Brain microvascular endothelial cell (primary cell): ENCODE measurements around the gene TUBB4A.

ENCODE experiments used
- DNase-seq: peaks from one replicate; pipeline ENCODE4 v3.0.0-alpha.2; 2020
- H3K27ac ChIP-seq: fragments of 250-450 bp; sonication (Bioruptor Pico); 2 replicates; pipeline ENCODE4 v1.5.1; 2020; ENCODE audit warnings: mild to moderate bottlenecking, moderate library complexity
- H3K27me3 ChIP-seq: fragments of 250-450 bp; sonication (Bioruptor Pico); replicated peaks from 2 replicates; pipeline ENCODE4 v1.5.1; 2020; ENCODE audit warnings: mild to moderate bottlenecking
- H3K36me3 ChIP-seq: fragments of 250-450 bp; sonication (Bioruptor Pico); replicated peaks from 2 replicates; pipeline ENCODE4 v1.5.1; 2020; ENCODE audit warnings: mild to moderate bottlenecking
- H3K4me3 ChIP-seq: 2 replicates; pipeline ENCODE4 v1.5.1; 2011; ENCODE audit warnings: low read depth, mild to moderate bottlenecking, control low read depth, low read length, moderate library complexity
- CTCF ChIP-seq: IDR thresholded peaks from 2 replicates; pipeline ENCODE4 v1.5.1; 2011; ENCODE audit warnings: low read depth, mild to moderate bottlenecking, moderate library complexity, low read length, control low read depth, inconsistent platforms; ENCODE audit errors: missing control alignments
- in situ Hi-C: cut with HindIII; loops from 2 replicates; pipeline ENCODE4 v1.10.0; 2017; ENCODE audit warnings: low sequenced_read_pairs, low pct_ligation_motif_present

The TUBB4A gene

GRCh38 chr19:6483235-6483634, 18.9 kb downstream of the TUBB4A start:
- no peak for DNase-seq
- H3K36me3 ChIP-seq: no peaks in the 10 kb centered on the region
- in situ Hi-C loops: no loop called here
- no peak overlapping the region for H3K27ac ChIP-seq
- no peak overlapping the region for H3K4me3 ChIP-seq
- no peaks in the 10 kb centered on the region for H3K27me3 ChIP-seq
- TF ChIP-seq CTCF: no peak

GRCh38 chr19:6482343-6482686, 19.8 kb downstream of the TUBB4A start:
- in situ Hi-C loops: no loop called here

GRCh38 chr19:6481541-6482342, 20.4 kb downstream of the TUBB4A start, which contains the start of gene DENND1C:
TSS of gene DENND1C (minus strand) at chr19:6481787. CDS start at chr19:6481695, 92 bp downstream.
- Histone ChIP-seq H3K27me3 (no peaks in the 10 kb centered on the region), H3K27ac (no peak within 1 kb of the TSS), H3K4me3 (no peak within 1 kb of the TSS), H3K36me3 (no peaks in the 10 kb centered on the region)
- no peak for DNase-seq
- peak; percentile 72 for TF ChIP-seq CTCF
- in situ Hi-C loops: no loop called here

More at GRCh38 chr19:6482343-6482686, 19.8 kb downstream of the TUBB4A start:
- no peak overlapping the region for H3K4me3 ChIP-seq
- H3K36me3 ChIP-seq: no peaks in the 10 kb centered on the region
- no peak for TF ChIP-seq CTCF
- H3K27me3 ChIP-seq: no peaks in the 10 kb centered on the region
- no peak for DNase-seq
- H3K27ac ChIP-seq: no peak overlapping the region

- no peak for TF ChIP-seq CTCF
Measured at GRCh38 chr19:6480848-6481415, 21.2 kb downstream of the TUBB4A start.

GRCh38 chr19:6479836-6480398, 22.2 kb downstream of the TUBB4A start:
- no peak for DNase-seq
- H3K27ac ChIP-seq: no peak overlapping the region
- H3K27me3 ChIP-seq: no peaks in the 10 kb centered on the region
- in situ Hi-C loops: no loop called here
- no peak overlapping the region for H3K4me3 ChIP-seq
- H3K36me3 ChIP-seq: no peaks in the 10 kb centered on the region
- TF ChIP-seq CTCF: no peak

More at GRCh38 chr19:6480848-6481415, 21.2 kb downstream of the TUBB4A start:
- Histone ChIP-seq H3K36me3 (no peaks in the 10 kb centered on the region), H3K27me3 (no peaks in the 10 kb centered on the region), H3K27ac (no peak overlapping the region), H3K4me3 (no peak overlapping the region)
- DNase-seq: no peak
- in situ Hi-C loops: no loop called here
